Measurements from ENCODE around the gene MMP25.

- TF ChIP-seq POLR2A (IDR thresholded peaks at IDR 0.05; ENCODE audit: low read depth, low read length) (no peak), RCOR1 (conservative IDR thresholded peaks at IDR 0.05; ENCODE audit: low read depth, low read length) (no peak), GABPA (IDR thresholded peaks at IDR 0.05; ENCODE audit: low read depth) (no peak), REST (IDR thresholded peaks at IDR 0.05; ENCODE audit: low read depth, low read length) (no peak), CBX5 (IDR thresholded peaks at IDR 0.05; ENCODE audit: low read depth) (no peak), JUNB (IDR thresholded peaks at IDR 0.05) (no peak), CHD2 (IDR thresholded peaks at IDR 0.05; ENCODE audit: borderline replicate concordance, low read depth, low read length) (no peak), EP300 (IDR thresholded peaks at IDR 0.05; ENCODE audit: borderline replicate concordance in 1 of 2, control insufficient read depth in 1 of 2, low read depth in 2 of 2, low read length in 2 of 2) (no peak), EZH2 (IDR thresholded peaks at IDR 0.05; ENCODE audit: borderline replicate concordance, control insufficient read depth, low read depth, low read length) (no peak), E4F1 (IDR thresholded peaks at IDR 0.05; ENCODE audit: borderline replicate concordance, partially characterized antibody) (no peak), RB1 (IDR thresholded peaks at IDR 0.05; ENCODE audit: borderline replicate concordance) (no peak), NFYB (IDR thresholded peaks at IDR 0.05; ENCODE audit: insufficient read depth, low read depth, low read length) (no peak)
Measured at GRCh38 chr16:3032624-3033023, 13.7 kb upstream of the MMP25 start.
